Measurements from ENCODE around the gene PEX16.

DNA sequence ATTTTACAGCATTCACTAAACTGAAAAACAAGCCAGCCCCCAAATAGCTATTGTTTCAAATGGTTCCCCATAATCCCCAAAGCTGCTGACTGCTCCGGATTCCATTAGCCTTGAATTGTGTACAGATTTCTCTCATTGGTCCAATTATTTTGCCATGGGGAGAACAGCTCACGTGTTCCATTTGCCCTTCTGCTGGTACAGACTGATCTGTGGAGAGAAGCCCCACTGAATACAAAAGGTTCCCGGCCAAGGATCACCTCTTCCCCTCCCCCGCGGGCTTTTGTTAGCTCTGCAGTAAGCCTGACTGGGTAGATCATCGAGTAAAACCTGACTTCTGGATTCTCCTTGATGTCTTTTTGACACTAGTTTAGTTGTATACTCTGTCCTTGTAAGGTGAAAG, 41.3 kb downstream of the PEX16 start:
- TF ChIP-seq, protein P1, sequence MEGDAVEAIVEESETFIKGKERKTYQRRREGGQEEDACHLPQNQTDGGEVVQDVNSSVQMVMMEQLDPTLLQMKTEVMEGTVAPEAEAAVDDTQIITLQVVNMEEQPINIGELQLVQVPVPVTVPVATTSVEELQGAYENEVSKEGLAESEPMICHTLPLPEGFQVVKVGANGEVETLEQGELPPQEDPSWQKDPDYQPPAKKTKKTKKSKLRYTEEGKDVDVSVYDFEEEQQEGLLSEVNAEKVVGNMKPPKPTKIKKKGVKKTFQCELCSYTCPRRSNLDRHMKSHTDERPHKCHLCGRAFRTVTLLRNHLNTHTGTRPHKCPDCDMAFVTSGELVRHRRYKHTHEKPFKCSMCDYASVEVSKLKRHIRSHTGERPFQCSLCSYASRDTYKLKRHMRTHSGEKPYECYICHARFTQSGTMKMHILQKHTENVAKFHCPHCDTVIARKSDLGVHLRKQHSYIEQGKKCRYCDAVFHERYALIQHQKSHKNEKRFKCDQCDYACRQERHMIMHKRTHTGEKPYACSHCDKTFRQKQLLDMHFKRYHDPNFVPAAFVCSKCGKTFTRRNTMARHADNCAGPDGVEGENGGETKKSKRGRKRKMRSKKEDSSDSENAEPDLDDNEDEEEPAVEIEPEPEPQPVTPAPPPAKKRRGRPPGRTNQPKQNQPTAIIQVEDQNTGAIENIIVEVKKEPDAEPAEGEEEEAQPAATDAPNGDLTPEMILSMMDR (IDR thresholded peaks at IDR 0.05 in 8 of 11, conservative IDR thresholded peaks at IDR 0.05 in 3 of 11) = no peak
- no peak for TF ChIP-seq POLR2A (IDR thresholded peaks at IDR 0.05)
- TF ChIP-seq POLR2AphosphoS5 (IDR thresholded peaks at IDR 0.05) = no peak

All from spleen (tissue), 7 donors.